OCI-LY1 (cell line): ENCODE measurements around the gene COMP.

ENCODE experiments used
- H2AFZ ChIP-seq: fragments of 200-600 bp; sonication (generic), shearing (Covaris generic); 2 replicates; pipeline ENCODE4 v1.6.0; 2014; ENCODE audit warnings: antibody characterized with exemption, mild to moderate bottlenecking, low read length
- H3F3A ChIP-seq: fragments of 200-600 bp; sonication (generic), shearing (Covaris generic); 2 replicates; pipeline ENCODE4 v1.6.0; 2014; ENCODE audit warnings: mild to moderate bottlenecking, antibody characterized with exemption, low read length, moderate library complexity; ENCODE audit not compliant: insufficient read depth
- H3K27ac ChIP-seq: fragments of 200-600 bp; sonication (generic); 2 replicates; pipeline ENCODE4 v1.5.1; 2014; ENCODE audit warnings: low read length, mixed run types, mild to moderate bottlenecking, low read depth; ENCODE audit not compliant: poor library complexity, severe bottlenecking
- H3K27me3 ChIP-seq: fragments of 200-600 bp; sonication (generic); 2 replicates; pipeline ENCODE4 v1.6.0; 2014; ENCODE audit warnings: antibody characterized with exemption, mild to moderate bottlenecking, low read length, moderate library complexity; ENCODE audit not compliant: insufficient read depth
- H3K36me3 ChIP-seq: fragments of 200-600 bp; sonication (generic); 2 replicates; pipeline ENCODE4 v1.6.1; 2014; ENCODE audit warnings: mild to moderate bottlenecking, antibody characterized with exemption, low read length, moderate library complexity, mixed read lengths; ENCODE audit not compliant: insufficient read depth
- H3K4me1 ChIP-seq: fragments of 200-600 bp; sonication (generic); 2 replicates; pipeline ENCODE4 v1.5.1; 2014; ENCODE audit warnings: mild to moderate bottlenecking, low read length, moderate library complexity; ENCODE audit not compliant: insufficient read depth, severe bottlenecking
- H3K4me2 ChIP-seq: fragments of 200-600 bp; sonication (generic), shearing (Covaris generic); 2 replicates; pipeline ENCODE4 v1.6.1; 2014; ENCODE audit warnings: low read length
- H3K4me3 ChIP-seq: fragments of 200-600 bp; sonication (generic); 2 replicates; pipeline ENCODE4 v1.5.1; 2014; ENCODE audit warnings: low read length, low read depth, mild to moderate bottlenecking, mixed read lengths; ENCODE audit not compliant: poor library complexity, severe bottlenecking
- H3K79me2 ChIP-seq: fragments of 200-600 bp; shearing (Covaris generic); 2 replicates; pipeline ENCODE4 v1.6.1; 2016; ENCODE audit warnings: mixed run types, low read length, mixed read lengths; ENCODE audit not compliant: insufficient read depth
- H3K9ac ChIP-seq: fragments of 200-600 bp; sonication (generic), shearing (Covaris generic); 2 replicates; pipeline ENCODE4 v1.6.1; 2014; ENCODE audit warnings: mild to moderate bottlenecking, low read length, mixed read lengths
- H3K9me2 ChIP-seq: fragments of 200-600 bp; sonication (generic), shearing (Covaris generic); 2 replicates; pipeline ENCODE4 v1.6.1; 2014; ENCODE audit warnings: low read depth, mild to moderate bottlenecking, low read length, mixed read lengths
- H3K9me3 ChIP-seq: fragments of 200-600 bp; shearing (Covaris generic); 2 replicates; pipeline ENCODE4 v1.6.1; 2014; ENCODE audit warnings: low read length, mixed read lengths
- H4K20me1 ChIP-seq: fragments of 200-600 bp; sonication (generic), shearing (Covaris generic); 2 replicates; pipeline ENCODE4 v1.6.0; 2016; ENCODE audit warnings: mild to moderate bottlenecking, low read length; ENCODE audit not compliant: insufficient read depth
- CTCF ChIP-seq: fragments of 200-600 bp; sonication (generic), shearing (Covaris generic); IDR thresholded peaks from 2 replicates; pipeline ENCODE4 v1.5.1; 2017; ENCODE audit warnings: mild to moderate bottlenecking, antibody characterized with exemption, low read length, moderate library complexity, mixed read lengths
- EZH2 ChIP-seq: fragments of 200-600 bp; sonication (generic), shearing (Covaris generic); IDR thresholded peaks from 2 replicates; pipeline ENCODE4 v1.8.0; 2017; ENCODE audit warnings: borderline replicate concordance, mixed run types, mild to moderate bottlenecking, antibody characterized with exemption, low read length, moderate library complexity, mixed read lengths

Gene COMP

GRCh38 chr19:18832306-18833140, 41.4 kb upstream of the COMP start:
- Histone ChIP-seq H3K9me2 (no peaks in the 10 kb centered on the region), H3K9me3 (no peaks in the 10 kb centered on the region), H3K9ac (peak overlapping the region; percentile 86), H3K4me2 (peak overlapping the region; percentile 100), H3K4me3 (peak overlapping the region; percentile 88), H3K27me3 (peaks cover 3% of the 10 kb centered on the region; the same call in 1 of the 2 replicates), H3K36me3 (peaks cover 51% of the 10 kb centered on the region), H2AFZ (no peak overlapping the region), H4K20me1 (peaks cover 4% of the 10 kb centered on the region; the same call in 1 of the 2 replicates), H3K79me2 (peaks cover 52% of the 10 kb centered on the region), H3K27ac (peak overlapping the region; percentile 49), H3F3A (no peaks in the 10 kb centered on the region), H3K4me1 (peaks cover 28% of the 10 kb centered on the region)
- no peak for TF ChIP-seq CTCF
- no peak for TF ChIP-seq EZH2

GRCh38 chr19:18831524-18832305, 40.6 kb upstream of the COMP start, which contains the start of gene UPF1:
Gene UPF1, plus strand, starts transcription at chr19:18831959. Its CDS starts 251 bp downstream, at chr19:18832210.
- Histone ChIP-seq H3K9ac (peak within 1 kb of the TSS; percentile 86), H2AFZ (peak within 1 kb of the TSS; percentile 99), H3K79me2 (peaks cover 44% of the 10 kb centered on the region), H3K4me2 (peak within 1 kb of the TSS; percentile 100), H3K27ac (peak within 1 kb of the TSS; percentile 59), H3K4me3 (peak within 1 kb of the TSS; percentile 88), H3F3A (no peaks in the 10 kb centered on the region), H4K20me1 (peaks cover 4% of the 10 kb centered on the region; the same call in 1 of the 2 replicates), H3K9me3 (no peaks in the 10 kb centered on the region), H3K4me1 (peaks cover 24% of the 10 kb centered on the region), H3K36me3 (peaks cover 43% of the 10 kb centered on the region), H3K27me3 (peaks cover 3% of the 10 kb centered on the region; the same call in 1 of the 2 replicates), H3K9me2 (no peaks in the 10 kb centered on the region)
- TF ChIP-seq EZH2 (no peak), CTCF (peak; percentile 7; the same call in 1 of the 2 replicates)

DNA sequence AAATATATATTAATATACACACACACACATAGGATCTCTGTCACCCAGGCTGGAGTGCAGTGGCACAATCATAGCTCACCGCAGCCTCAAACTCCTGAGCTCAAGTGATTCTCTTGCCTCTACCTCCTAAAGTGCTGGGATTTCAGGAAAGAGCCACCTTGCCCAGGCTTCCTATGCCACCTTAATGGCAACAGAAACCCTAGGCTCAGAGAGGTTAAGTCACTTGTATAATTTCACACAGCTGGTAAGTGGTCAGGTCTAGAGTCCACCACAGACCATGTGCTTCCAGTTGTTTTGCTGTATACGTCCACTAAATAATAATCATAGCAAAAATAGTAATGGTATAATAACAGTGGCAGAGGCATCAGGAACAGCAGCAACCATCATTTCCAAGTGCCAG, 39.4 kb upstream of the COMP start:
- Histone ChIP-seq H4K20me1 (peaks cover 4% of the 10 kb centered on the region; the same call in 1 of the 2 replicates), H3K79me2 (peaks cover 32% of the 10 kb centered on the region), H3K4me1 (peaks cover 24% of the 10 kb centered on the region), H3K9me2 (no peaks in the 10 kb centered on the region), H2AFZ (no peak overlapping the region), H3K9me3 (peaks cover 3% of the 10 kb centered on the region; the same call in 1 of the 2 replicates), H3K36me3 (peaks cover 31% of the 10 kb centered on the region), H3K27ac (no peak overlapping the region), H3K4me3 (no peak overlapping the region), H3K4me2 (no peak overlapping the region), H3F3A (no peaks in the 10 kb centered on the region), H3K27me3 (peaks cover 3% of the 10 kb centered on the region; the same call in 1 of the 2 replicates), H3K9ac (no peak overlapping the region)
- TF ChIP-seq CTCF (no peak), EZH2 (no peak)
